Fibroblast of skin of right quadriceps (primary cell): Measurements from ENCODE around the gene PGBD5.

Source experiments
- DNase-seq: peaks from one replicate; pipeline ENCODE4 v3.0.0-alpha.2; 2013

PGBD5 gene

GRCh38 chr1:230371923-230372703, 54.0 kb downstream of the PGBD5 start:
- no peak for DNase-seq

DNA sequence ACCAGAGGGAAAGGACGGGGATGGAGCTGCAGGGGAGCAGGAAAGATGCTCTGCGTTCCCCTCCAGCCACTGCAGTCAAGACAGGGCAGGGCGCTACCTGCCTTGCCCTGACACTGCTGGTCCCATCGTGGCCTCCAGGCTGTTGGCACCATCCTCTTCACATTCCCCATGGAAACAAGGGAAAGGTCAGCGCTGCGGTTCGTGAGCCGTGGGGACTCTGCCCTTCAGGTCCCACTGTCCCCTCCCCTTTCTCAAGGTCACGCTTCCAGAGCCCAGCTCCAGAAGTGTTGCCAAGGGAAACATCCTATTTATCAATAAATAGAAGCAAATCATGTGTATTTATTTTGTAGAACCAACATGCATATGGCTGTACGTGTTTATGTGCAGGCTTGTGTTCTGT, 56.0 kb downstream of the PGBD5 start:
- no peak for DNase-seq

DNA sequence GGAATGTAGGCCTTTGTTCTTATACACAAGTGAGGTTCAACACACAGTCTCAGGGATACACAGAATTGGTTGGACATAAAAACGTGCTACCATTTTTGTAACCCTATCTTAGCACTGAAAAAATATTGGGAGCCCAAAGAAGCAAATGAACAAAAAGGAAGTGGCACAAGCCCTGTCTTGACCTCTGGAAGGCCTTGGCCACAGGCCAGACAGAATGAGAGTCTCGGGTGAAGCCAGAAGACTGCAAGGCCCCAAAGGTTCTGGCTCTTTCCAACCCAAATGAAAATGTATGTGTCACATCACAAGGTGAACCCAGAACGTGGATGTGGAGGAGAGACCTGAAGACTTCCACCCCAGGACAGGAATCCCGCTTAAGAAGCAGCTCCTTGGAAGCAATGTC, 57.3 kb downstream of the PGBD5 start:
- DNase-seq: no peak

DNA sequence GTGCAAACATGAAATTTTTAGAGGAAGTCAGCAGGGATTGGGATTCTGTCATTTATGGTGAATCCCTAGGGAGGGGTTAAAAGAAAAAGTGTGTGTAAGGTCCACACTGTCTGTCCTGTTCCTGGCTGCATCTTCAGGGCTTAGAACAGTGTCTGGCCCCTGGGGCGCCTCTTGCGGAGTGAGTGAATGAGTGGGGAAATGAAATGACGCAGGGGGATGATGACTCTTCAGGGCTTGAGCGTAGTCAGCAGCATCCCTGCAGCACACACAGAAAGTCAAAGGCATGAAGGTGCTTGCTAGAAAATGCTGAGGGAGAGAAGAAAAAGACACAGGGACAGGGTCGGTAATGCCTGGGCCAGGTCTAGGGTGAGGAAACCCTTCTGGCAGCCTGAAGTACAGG, 57.8 kb downstream of the PGBD5 start:
- DNase-seq: peak; percentile 7

DNA sequence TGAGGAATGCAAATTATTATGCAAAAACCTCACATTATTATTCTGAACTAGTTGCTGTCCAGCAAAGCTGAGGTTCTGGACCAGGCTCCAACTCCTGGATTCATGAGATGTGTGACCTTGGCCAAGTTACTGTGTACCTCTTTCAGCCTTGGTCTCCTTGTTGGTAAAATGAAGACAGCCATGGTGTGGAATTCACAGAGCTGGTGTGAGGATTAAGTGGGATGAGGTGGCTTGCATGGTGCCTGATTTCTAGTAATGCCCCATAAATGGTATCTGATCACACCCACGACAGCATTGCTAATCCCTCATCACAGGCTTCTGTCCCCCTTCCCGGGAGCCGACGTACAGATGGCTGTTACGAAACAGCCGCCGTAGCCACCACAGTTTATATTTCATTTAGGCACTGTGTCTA, 59.6 kb downstream of the PGBD5 start:
- DNase-seq: no peak

DNA sequence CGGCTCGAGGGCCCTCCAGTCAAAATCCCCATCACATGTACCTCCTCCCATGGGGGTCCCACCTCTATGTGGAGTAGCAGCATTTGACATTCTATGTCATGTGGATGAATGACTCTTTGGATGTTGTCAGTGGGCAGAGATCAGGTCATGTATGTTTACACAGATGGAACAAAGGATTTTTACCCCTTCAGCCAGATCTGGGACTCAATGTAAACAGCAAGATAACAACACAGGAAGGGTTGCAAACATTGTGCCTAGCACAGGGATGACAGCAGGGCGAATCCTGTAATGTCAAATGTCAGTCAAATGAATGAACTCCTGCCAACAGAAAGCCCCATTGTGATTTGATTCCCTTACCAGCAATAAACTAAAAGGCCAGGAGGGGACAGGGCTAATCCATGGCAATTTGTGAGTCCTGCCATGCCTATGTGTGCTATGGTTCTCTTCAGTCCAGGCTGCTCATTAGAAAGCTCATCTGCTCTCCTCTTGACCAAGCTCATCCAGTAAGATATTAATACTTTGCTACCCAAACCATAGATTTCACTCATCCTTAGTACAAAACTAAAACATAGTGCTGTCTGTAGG, 60.3 kb downstream of the PGBD5 start:
- no peak for DNase-seq

DNA sequence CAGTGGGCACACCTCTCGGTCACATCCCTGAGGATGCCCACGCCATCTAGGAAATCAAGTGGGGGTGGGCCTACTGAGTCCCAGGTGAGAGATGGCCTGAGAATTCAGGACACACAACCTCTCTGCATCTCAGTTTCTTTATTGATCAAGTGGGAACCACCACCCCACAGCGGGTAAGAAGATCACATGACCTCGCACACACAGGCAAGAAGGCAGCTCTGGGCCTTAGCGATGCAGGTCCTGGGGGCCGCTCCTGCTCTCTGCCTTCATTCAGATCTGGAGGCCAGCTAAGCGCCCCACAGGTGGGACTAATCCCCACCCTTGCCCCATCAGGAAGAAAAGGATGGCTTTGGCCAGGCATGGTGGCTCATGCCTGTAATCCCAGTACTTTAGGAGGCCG, 63.2 kb downstream of the PGBD5 start:
- DNase-seq: no peak

DNA sequence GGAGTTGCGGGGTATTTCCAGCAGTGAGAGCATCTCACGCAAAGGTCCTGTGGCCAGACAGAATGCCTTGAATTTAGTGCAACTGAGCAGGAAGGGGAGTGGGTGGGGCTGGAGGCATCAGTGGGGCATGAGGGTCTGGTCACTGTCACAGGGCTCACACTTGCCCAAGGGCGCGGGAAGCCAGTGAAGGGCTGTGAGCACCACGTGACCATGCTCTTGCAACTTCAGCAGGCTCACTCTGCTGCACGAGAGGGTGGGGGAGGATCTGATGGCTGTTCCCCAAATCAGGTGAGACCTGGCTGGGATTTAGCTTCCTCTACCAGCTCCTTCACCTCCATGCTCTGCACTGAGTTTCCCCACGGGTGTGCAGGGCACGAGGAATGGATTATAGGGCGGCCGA, 64.2 kb downstream of the PGBD5 start:
- no peak for DNase-seq

DNA sequence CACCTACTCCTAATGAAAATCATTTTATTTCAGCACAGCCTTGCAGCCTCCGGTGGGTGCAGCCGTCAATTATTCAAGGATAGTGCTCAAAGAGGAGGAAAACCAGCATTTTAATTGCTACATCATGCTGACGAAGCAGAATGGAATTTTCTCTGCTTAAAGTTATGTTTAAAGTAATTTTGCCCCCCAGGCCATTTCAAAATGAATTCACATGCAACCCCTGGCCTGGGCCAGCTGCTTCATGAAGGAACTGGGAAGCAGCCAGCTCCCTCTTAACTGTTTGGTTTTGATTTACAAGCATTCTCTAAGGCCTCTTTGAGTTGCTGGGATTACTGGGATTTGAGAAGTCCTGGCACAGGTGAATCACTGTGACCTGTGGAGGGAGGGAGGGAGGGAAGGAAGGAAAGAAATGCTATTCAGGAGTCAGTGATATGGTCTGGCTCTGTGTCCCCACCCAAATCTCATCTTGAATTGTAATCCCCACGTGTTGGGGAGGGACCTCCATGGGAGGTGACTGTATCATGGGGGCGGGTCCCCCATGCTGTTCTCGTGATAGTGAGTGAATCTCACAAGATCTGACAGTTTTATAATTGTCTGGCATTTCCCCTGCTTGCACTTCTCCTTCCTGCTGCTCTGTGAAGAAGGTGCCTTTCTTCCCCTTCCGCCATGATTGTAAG, 66.0 kb downstream of the PGBD5 start:
- DNase-seq: peak; percentile 42

GRCh38 chr1:230356869-230357794, 69.0 kb downstream of the PGBD5 start:
- no peak for DNase-seq

GRCh38 chr1:230356190-230356589, 69.9 kb downstream of the PGBD5 start:
- DNase-seq: no peak

DNA sequence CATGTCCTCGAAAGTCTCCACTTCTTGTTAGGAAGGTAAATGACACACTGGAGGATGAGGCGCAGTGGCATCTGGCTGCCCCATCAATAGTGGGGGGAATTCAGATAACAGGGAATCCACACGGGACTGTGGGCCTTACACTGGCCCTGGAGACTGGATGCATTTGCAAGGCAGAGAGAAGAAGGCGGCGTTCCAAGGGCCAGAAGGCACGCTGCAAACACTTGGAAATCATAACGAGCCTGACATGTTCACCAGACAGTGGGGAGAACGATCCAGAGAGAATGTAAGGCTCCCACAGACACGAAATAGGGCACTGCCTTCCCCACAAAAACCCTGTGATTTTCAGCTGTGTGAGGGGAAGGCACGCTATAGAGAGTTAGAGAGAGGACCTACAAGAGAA, 70.5 kb downstream of the PGBD5 start:
- DNase-seq: no peak

GRCh38 chr1:230355128-230355527, 71.0 kb downstream of the PGBD5 start:
- DNase-seq: no peak

DNA sequence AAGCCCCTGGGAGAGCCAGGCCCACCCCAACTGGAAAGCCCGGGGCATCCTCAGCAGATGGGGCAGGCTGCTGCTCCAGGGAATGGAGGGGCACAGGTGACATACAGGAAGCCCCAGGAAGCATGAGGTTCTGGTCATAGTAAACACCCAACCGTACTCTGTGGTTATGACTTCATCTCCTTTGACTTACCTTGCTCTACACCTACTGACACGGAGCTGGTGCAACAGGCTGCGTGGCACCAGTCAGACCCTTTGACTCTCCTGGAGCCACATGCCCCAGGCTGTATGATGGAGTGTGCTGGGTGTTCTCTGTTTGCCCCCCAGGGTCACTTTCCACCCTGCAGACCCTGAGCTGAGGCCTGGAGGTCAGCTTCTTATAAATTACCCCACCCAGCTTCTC, 72.1 kb downstream of the PGBD5 start:
- no peak for DNase-seq

DNA sequence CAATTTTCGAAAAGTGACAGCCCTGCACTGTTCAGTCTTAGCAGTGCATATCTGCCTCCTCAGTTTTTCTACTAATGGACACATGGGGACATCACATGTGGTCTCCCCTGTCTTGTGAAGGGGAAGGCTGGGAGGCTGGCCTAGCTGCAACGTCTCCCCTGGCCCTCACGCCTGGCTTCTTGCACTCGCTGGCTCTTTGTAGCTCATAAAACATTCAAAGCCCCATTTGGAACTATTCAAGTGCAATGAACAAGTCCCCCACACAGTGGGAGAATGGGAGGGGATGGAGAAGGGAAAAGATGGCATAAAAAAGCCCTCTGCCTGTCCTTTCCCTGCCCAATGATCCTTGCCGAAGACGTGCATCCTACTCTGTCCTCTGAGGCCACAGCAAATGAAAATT, 73.6 kb downstream of the PGBD5 start:
- DNase-seq: no peak

DNA sequence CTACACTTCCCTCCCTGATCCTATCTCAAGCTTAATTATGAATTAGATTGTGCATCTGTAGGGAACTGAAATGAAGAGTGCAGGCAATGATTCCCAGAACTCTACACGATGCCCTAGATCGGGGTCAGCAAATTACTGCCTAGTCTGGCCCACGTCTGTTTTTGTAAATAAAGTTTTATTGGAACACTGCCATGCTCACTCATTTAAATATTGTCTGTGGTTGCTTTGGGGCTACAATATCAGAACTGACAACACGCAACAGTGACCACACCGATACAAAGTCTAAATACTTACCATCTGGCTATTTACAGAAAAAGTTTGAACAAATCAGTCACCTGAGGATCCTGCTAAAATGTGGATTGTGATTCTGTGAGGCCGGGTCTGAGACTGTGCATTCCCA, 74.1 kb downstream of the PGBD5 start:
- no peak for DNase-seq

DNA sequence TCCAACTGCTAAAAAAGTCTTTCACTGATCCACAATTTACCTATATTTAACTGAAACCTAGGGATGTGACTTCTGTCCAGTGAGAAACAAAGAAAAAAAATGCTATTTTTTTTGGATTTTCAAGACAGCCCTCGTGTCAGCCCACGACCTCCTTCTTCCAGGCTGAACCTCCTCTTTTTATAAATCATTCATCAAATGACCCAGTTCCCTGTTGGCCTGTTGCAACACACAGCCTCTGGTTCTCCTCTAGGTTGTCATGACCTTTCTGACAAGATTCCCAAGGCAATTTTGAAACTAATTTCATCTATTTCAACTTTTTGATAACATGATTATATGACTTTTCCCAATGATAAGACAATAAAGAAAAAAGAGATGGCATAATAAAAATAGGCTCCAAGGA, 74.6 kb downstream of the PGBD5 start:
- no peak for DNase-seq

- peak; percentile 7 for DNase-seq
Measured at GRCh38 chr1:230350208-230350921, 75.8 kb downstream of the PGBD5 start.

DNA sequence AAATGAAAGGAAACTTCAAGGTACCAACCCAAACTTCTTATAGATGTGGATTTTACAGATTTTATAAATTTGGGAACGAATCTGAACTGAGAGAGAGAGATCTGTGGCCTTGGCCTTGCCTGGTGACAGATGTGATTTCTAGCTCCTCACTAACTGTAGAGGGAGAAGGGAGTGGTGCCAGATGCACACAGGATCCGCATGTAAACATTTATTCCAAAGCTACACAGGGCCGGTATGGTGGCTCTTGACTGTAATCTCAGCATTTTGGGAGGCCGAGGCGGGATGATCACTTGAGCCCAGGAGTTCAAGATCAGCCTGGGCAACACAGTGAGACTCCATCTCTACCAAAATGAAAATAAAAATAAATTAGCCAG, 77.1 kb downstream of the PGBD5 start:
- DNase-seq: no peak

- no peak for DNase-seq
Measured at GRCh38 chr1:230348386-230349019, 77.6 kb downstream of the PGBD5 start.

DNA sequence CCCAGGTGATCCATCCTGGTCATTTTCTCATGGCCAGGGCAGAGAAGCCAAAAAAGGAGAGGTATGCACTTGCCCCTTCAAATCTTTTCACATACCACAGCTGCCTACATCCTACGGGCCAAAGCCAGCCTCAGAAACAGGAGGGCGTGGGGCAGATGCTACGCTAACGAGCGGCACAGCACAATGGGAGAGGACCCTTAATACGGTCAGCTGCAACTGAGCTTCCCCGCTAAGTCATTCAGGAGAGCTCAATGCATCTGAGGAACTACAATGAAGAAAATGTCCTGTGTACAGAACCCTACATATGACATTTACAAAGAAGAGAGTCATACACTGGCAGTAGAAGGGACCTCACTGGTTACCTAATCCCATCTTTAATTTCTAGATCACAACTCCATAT, 78.2 kb downstream of the PGBD5 start:
- no peak for DNase-seq
